Liver (tissue), 3 donors: Measurements from ENCODE around the gene CDC26.

Experiments used
- NR2F2 ChIP-seq: IDR thresholded peaks from 2 replicates; pipeline ENCODE4 v1.6.1; 2016; ENCODE audit warnings: antibody characterized with exemption
- RAD21 ChIP-seq, 2 donors: IDR thresholded peaks; 2 replicates each; pipeline ENCODE4 v1.6.1; 2016; ENCODE audit warnings: antibody characterized with exemption in 2 of 2, mild to moderate bottlenecking in 2 of 2
- TAF1 ChIP-seq: conservative IDR thresholded peaks from 2 replicates; pipeline ENCODE4 v1.6.1; 2016; ENCODE audit warnings: antibody characterized with exemption, mild to moderate bottlenecking
- TF ChIP-seq, protein P1 (sequence below): fragments of 150-350 bp; IDR thresholded peaks from 2 replicates; pipeline ENCODE4 v1.5.1; 2017; ENCODE audit warnings: improper control_type of control experiment, low read depth, low read length; ENCODE audit not compliant: missing input control
- TF ChIP-seq, protein P2 (sequence below): IDR thresholded peaks from 2 replicates; pipeline ENCODE4 v1.6.1; 2016; ENCODE audit warnings: antibody characterized with exemption
- donor health status: healthy.
- donor health status: healthy.

- TF ChIP-seq NR2F2 (no peak), RAD21 (IDR thresholded peaks at IDR 0.05) (no peak), TAF1 (no peak)
- TF ChIP-seq, protein P1, sequence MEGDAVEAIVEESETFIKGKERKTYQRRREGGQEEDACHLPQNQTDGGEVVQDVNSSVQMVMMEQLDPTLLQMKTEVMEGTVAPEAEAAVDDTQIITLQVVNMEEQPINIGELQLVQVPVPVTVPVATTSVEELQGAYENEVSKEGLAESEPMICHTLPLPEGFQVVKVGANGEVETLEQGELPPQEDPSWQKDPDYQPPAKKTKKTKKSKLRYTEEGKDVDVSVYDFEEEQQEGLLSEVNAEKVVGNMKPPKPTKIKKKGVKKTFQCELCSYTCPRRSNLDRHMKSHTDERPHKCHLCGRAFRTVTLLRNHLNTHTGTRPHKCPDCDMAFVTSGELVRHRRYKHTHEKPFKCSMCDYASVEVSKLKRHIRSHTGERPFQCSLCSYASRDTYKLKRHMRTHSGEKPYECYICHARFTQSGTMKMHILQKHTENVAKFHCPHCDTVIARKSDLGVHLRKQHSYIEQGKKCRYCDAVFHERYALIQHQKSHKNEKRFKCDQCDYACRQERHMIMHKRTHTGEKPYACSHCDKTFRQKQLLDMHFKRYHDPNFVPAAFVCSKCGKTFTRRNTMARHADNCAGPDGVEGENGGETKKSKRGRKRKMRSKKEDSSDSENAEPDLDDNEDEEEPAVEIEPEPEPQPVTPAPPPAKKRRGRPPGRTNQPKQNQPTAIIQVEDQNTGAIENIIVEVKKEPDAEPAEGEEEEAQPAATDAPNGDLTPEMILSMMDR = no peak
- TF ChIP-seq, protein P2, sequence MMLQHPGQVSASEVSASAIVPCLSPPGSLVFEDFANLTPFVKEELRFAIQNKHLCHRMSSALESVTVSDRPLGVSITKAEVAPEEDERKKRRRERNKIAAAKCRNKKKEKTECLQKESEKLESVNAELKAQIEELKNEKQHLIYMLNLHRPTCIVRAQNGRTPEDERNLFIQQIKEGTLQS = no peak
These were observed 6.0 kb upstream of the CDC26 start for GRCh38 chr9:113281356-113281755.
